A549 (cell line): Measurements from ENCODE around the gene MR1. TPM values are rescaled to one million over a fixed set of nuclear protein-coding genes. Genes with fewer than 3 reads are reported as not detected.

Experiments
- ATAC-seq, 2 experiments: fragments of 200-7000 bp in 1 of 2; fragments of >200 bp in 1 of 2; cut with Nextera tagmentation in 1 of 2; cut with Tn5 transposase in 1 of 2; 3 replicates each; pipeline versions ENCODE4 v1.8.0 to v1.9.1; 2018 to 2020; ENCODE audit warnings: mild to moderate bottlenecking in 1 of 2, moderate library complexity in 1 of 2
- CTCF ChIA-PET: fragments of 300-600 bp; sonication (Branson Sonifier 250); formaldehyde crosslinking; extraction: SDS; loops from one replicate; lab custom pipeline; 2021; ENCODE audit warnings: antibody characterized with exemption, inconsistent platforms; lab: Yijun Ruan, JAX
- POLR2A ChIA-PET: fragments of 350-600 bp; formaldehyde crosslinking; extraction: SDS; loops from one replicate; lab custom pipeline; 2021; ENCODE audit warnings: antibody characterized with exemption, inconsistent platforms; lab: Yijun Ruan, JAX
- DNase-seq, 2 experiments: peaks; one replicate each; pipeline versions ENCODE4 v3.0.0 to v3.0.0-alpha.2; 2011 to 2016; ENCODE audit warnings: low read depth in 1 of 2, low spot score in 1 of 2
- FAIRE-seq: peaks from 2 replicates; lab custom pipeline; 2011; peaks lifted over from hg19 to GRCh38; lab: Jason Lieb, UNC
- H3K27ac ChIP-seq, 2 experiments: fragments of >200 bp; sonication (Bioruptor Twin); formaldehyde crosslinking; 3 replicates each; pipeline ENCODE4 v1.5.1; 2016 to 2017
- H3K4me1 ChIP-seq: fragments of >200 bp; sonication (Bioruptor Twin); formaldehyde crosslinking; 3 replicates; pipeline ENCODE4 v1.6.1; 2016
- H3K4me2 ChIP-seq: fragments of >200 bp; sonication (Bioruptor Twin); formaldehyde crosslinking; 3 replicates; pipeline ENCODE4 v1.6.1; 2016
- H3K4me3 ChIP-seq: fragments of >200 bp; sonication (Bioruptor Twin); formaldehyde crosslinking; 3 replicates; pipeline ENCODE4 v1.5.1; 2016
- H3K9me3 ChIP-seq: fragments of >200 bp; sonication (Bioruptor Twin); formaldehyde crosslinking; 3 replicates; pipeline ENCODE4 v1.6.1; 2016
- CBX2 ChIP-seq: fragments of 200-600 bp; sonication (generic); IDR thresholded peaks from 2 replicates; pipeline ENCODE4 v1.6.1; 2016; ENCODE audit warnings: low read depth, mild to moderate bottlenecking, borderline replicate concordance
- CEBPB ChIP-seq, 2 experiments: fragments of >200 bp in 1 of 2; sonication (Bioruptor Twin) in 1 of 2; formaldehyde crosslinking in 1 of 2; IDR thresholded peaks; 2 replicates each; pipeline ENCODE4 v1.6.1; 2012 to 2016
- CHD4 ChIP-seq: fragments of 200-600 bp; sonication (generic); IDR thresholded peaks from 2 replicates; pipeline ENCODE4 v1.6.1; 2016; ENCODE audit warnings: antibody characterized with exemption, mild to moderate bottlenecking, borderline replicate concordance
- ESRRA ChIP-seq: fragments of 150-350 bp; IDR thresholded peaks from 2 replicates; pipeline ENCODE4 v1.6.1; 2014; ENCODE audit warnings: mild to moderate bottlenecking, low read length, borderline replicate concordance
- FOSL2 ChIP-seq, 2 experiments: fragments of 450-650 bp in 1 of 2; fragments of >200 bp in 1 of 2; sonication (Bioruptor Twin) in 1 of 2; formaldehyde crosslinking; IDR thresholded peaks; 2 replicates each; pipeline versions ENCODE4 v1.5.0 to v1.6.1; 2016 to 2020; ENCODE audit warnings: mild to moderate bottlenecking in 1 of 2, moderate library complexity in 1 of 2
- FOXS1 ChIP-seq: fragments of 250-450 bp; sonication (Bioruptor Pico); IDR thresholded peaks from 2 replicates; pipeline ENCODE4 v1.5.0; 2020; ENCODE audit warnings: mild to moderate bottlenecking, moderate library complexity
- HOXB5 ChIP-seq: fragments of 250-450 bp; sonication (Bioruptor Pico); IDR thresholded peaks from 2 replicates; pipeline ENCODE4 v1.5.0; 2020; ENCODE audit warnings: mild to moderate bottlenecking, moderate library complexity
- JUNB ChIP-seq: fragments of >200 bp; sonication (Bioruptor Twin); formaldehyde crosslinking; IDR thresholded peaks from 2 replicates; pipeline ENCODE4 v1.6.1; 2016
- KDM1A ChIP-seq: fragments of 200-600 bp; sonication (generic); IDR thresholded peaks from 2 replicates; pipeline ENCODE4 v1.6.1; 2016; ENCODE audit warnings: low read depth, mild to moderate bottlenecking
- PHF8 ChIP-seq: fragments of 200-600 bp; sonication (generic); IDR thresholded peaks from 2 replicates; pipeline ENCODE4 v1.6.1; 2016; ENCODE audit warnings: low read depth, mild to moderate bottlenecking, antibody characterized with exemption, moderate library complexity, borderline replicate concordance
- POLR2AphosphoS2 ChIP-seq: conservative IDR thresholded peaks from 2 replicates; pipeline ENCODE4 v1.6.1; 2012; ENCODE audit warnings: low read length, improper control_type of control experiment, inconsistent platforms
- RAD21 ChIP-seq, 2 experiments: fragments of >200 bp in 1 of 2; sonication (Bioruptor Twin) in 1 of 2; formaldehyde crosslinking in 1 of 2; IDR thresholded peaks in 1 of 2; conservative IDR thresholded peaks in 1 of 2; 2 replicates in 1 of 2; 3 replicates in 1 of 2; pipeline ENCODE4 v1.6.1; 2012 to 2018; ENCODE audit warnings: inconsistent platforms in 1 of 2
- RNF2 ChIP-seq: fragments of 200-600 bp; sonication (generic); IDR thresholded peaks from 2 replicates; pipeline ENCODE4 v1.6.1; 2016; ENCODE audit warnings: low read depth, mild to moderate bottlenecking, antibody characterized with exemption, moderate library complexity, borderline replicate concordance
- SREBF2 ChIP-seq: fragments of 450-650 bp; IDR thresholded peaks from 2 replicates; pipeline ENCODE4 v1.6.1; 2014; ENCODE audit warnings: mild to moderate bottlenecking, moderate library complexity
- TFCP2L1 ChIP-seq: fragments of 250-450 bp; sonication (Bioruptor Pico); IDR thresholded peaks from 2 replicates; pipeline ENCODE4 v1.5.0; 2021; ENCODE audit warnings: mild to moderate bottlenecking
- ZNF302 ChIP-seq: fragments of 250-450 bp; sonication (Bioruptor Pico); IDR thresholded peaks from 2 replicates; pipeline ENCODE4 v1.9.0; 2021; ENCODE audit warnings: inconsistent platforms, mild to moderate bottlenecking, moderate library complexity
- ZSCAN20 ChIP-seq: fragments of 250-450 bp; sonication (Bioruptor Pico); IDR thresholded peaks from 2 replicates; pipeline ENCODE4 v1.8.0; 2022; ENCODE audit warnings: mild to moderate bottlenecking, moderate library complexity
- WGBS: methylation state at CpG from one replicate; pipeline ENCODE4 v1.1.6; 2017; ENCODE audit errors: missing lambda C conversion rate; 5-methylcytosine and 5-hydroxymethylcytosine counted together
- polyA plus RNA-seq, 4 experiments: library from polyadenylated mRNA; depleted of rRNA in 3 of 4; stranded (reverse); fragments of >200 nt; fragmentation: RNase III in 1 of 4; extraction: RNeasy Plus Mini Kit Qiagen cat#74134 plus additional on column Dnase treatment in 1 of 4; gene quantifications; 2 replicates in 3 of 4; 3 replicates in 1 of 4; pipeline ENCODE4 v1.2.3, GENCODE V29; 2011 to 2017
- TF ChIP-seq, protein P1 (sequence below): fragments of >200 bp; sonication (Bioruptor Twin); formaldehyde crosslinking; IDR thresholded peaks from 3 replicates; pipeline ENCODE4 v1.5.1; 2016
- TF ChIP-seq, protein P2 (sequence below): IDR thresholded peaks from 2 replicates; pipeline ENCODE4 v1.6.1; 2012
- TF ChIP-seq, protein P3 (sequence below): fragments of 200-600 bp; sonication (generic); IDR thresholded peaks from 2 replicates; pipeline ENCODE4 v1.6.1; 2016; ENCODE audit warnings: antibody characterized with exemption, mild to moderate bottlenecking, moderate library complexity
- TF ChIP-seq, protein P4 (sequence below): fragments of 250-450 bp; sonication (Bioruptor Pico); IDR thresholded peaks from 2 replicates; pipeline ENCODE4 v1.5.0; 2020; ENCODE audit warnings: low read depth, mild to moderate bottlenecking, moderate library complexity

MR1 gene
- polyA plus RNA-seq, 2 of the 4 experiments (the other 2 are of a cell fraction): 8.3 to 17.2 TPM

DNA sequence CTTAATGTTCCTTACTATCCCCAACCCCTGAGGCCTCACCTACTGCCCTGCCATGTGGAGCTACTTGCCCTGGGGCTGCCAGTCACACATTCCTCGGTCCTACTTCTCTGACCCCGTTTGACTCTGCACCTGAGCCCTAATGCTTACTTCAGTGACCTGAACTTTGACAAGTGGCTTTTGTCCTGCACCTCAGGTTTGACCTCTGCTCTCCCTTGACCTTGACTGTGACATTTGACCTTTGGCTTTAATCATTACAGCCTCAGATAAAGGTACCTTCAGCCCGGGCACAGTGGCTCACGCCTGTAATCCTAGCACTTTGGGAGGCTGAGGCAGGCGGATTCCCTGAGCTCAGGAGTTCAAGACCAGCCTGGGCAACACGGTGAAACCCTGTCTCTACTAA is 22.8 kb downstream of the MR1 start:
- no peak for TF ChIP-seq PHF8
- ChIA-PET CTCF (interaction anchor here (0.9 kb wide), 1 partner anchor 86 kb away, joined by 3 read pairs; no protein-coding TSS in a partner anchor), POLR2A (no interaction called here)
- H3K4me1 ChIP-seq: no peaks in the 10 kb centered on the region
- H3K27ac ChIP-seq: no peak overlapping the region
- no peak for FAIRE-seq
- H3K4me3 ChIP-seq: no peak overlapping the region
- no peak for ATAC-seq
- no peak overlapping the region for H3K4me2 ChIP-seq
- no peaks in the 10 kb centered on the region; the same call in 2 of the 3 replicates for H3K9me3 ChIP-seq
- no peak for DNase-seq
- WGBS: 58% methylated on average over 5 of the region's 6 CpGs

DNA sequence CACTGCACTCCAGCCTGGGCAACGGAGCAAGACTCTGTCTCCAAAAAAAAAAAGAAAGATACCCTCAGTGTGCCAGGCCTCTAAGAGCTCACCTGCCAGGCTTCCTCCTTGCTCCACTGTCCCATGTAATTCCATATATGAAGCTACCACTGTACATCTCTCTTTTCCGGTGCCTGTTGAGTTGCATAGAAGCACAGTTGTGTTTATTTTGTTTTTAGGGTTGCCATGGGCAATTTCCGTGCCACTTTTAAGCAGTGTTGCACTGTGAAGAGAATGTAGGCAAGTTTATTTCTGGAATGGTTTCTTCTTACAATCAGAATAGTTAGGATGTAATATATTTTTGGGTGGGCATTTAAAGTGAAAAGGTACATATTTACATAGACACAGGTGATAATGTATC is 23.3 kb downstream of the MR1 start:
- no peaks in the 10 kb centered on the region; the same call in 2 of the 3 replicates for H3K9me3 ChIP-seq
- no peak overlapping the region for H3K27ac ChIP-seq
- 76% methylated on average over 3 of the region's 3 CpGs for WGBS
- DNase-seq: no peak
- no peak overlapping the region for H3K4me2 ChIP-seq
- ChIA-PET POLR2A (no interaction called here), CTCF (interaction anchor here (0.9 to 1.0 kb wide), 2 partner anchors 85 to 194 kb away, joined by 3 read pairs; no protein-coding TSS in a partner anchor)
- no peaks in the 10 kb centered on the region for H3K4me1 ChIP-seq
- FAIRE-seq: no peak
- ATAC-seq: no peak
- no peak for TF ChIP-seq RNF2
- TF ChIP-seq PHF8: no peak
- no peak for TF ChIP-seq ESRRA
- no peak for TF ChIP-seq RAD21 (conservative IDR thresholded peaks at IDR 0.05 in 1 of 2, IDR thresholded peaks at IDR 0.05 in 1 of 2)
- TF ChIP-seq TFCP2L1 (CRISPR knock-in tag): no peak
- TF ChIP-seq KDM1A: no peak
- H3K4me3 ChIP-seq: no peak overlapping the region

DNA sequence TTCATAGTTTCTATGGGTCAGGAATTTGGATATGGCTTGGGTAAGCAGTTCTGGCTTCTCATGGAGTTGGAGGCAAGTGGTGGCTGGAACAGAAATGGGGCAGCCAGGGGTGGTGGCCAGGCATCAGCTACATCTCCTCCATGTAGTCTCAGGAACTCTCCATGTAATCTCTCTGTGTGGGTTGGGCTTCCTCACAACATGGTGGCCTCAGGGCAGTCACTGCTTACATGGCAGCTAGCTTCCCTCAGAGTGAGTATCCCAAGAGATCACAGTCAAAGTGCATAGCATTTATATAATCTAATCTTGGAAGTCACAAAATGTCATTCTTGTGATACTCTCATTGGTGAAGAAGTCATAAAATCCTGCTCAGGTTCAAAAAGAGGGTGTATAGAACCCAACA is 25.7 kb downstream of the MR1 start:
- no peak overlapping the region for H3K27ac ChIP-seq
- CTCF ChIA-PET: interaction anchor here (0.6 to 1.6 kb wide), 5 partner anchors 9 to 27 kb away, joined by 3 to 6 read pairs (median 3); no protein-coding TSS in a partner anchor
- H3K4me1 ChIP-seq: no peaks in the 10 kb centered on the region
- H3K4me3 ChIP-seq: no peak overlapping the region
- FAIRE-seq: no peak
- POLR2A ChIA-PET: no interaction called here
- no peaks in the 10 kb centered on the region; the same call in 2 of the 3 replicates for H3K9me3 ChIP-seq
- DNase-seq: no peak
- TF ChIP-seq JUNB: no peak
- TF ChIP-seq, protein P1, sequence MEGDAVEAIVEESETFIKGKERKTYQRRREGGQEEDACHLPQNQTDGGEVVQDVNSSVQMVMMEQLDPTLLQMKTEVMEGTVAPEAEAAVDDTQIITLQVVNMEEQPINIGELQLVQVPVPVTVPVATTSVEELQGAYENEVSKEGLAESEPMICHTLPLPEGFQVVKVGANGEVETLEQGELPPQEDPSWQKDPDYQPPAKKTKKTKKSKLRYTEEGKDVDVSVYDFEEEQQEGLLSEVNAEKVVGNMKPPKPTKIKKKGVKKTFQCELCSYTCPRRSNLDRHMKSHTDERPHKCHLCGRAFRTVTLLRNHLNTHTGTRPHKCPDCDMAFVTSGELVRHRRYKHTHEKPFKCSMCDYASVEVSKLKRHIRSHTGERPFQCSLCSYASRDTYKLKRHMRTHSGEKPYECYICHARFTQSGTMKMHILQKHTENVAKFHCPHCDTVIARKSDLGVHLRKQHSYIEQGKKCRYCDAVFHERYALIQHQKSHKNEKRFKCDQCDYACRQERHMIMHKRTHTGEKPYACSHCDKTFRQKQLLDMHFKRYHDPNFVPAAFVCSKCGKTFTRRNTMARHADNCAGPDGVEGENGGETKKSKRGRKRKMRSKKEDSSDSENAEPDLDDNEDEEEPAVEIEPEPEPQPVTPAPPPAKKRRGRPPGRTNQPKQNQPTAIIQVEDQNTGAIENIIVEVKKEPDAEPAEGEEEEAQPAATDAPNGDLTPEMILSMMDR: no peak
- no peak for TF ChIP-seq FOSL2 (IDR thresholded peaks at IDR 0.05)
- no peak for TF ChIP-seq FOSL2 (CRISPR knock-in tag; IDR thresholded peaks at IDR 0.05)
- no peak for TF ChIP-seq HOXB5
- TF ChIP-seq, protein P2, sequence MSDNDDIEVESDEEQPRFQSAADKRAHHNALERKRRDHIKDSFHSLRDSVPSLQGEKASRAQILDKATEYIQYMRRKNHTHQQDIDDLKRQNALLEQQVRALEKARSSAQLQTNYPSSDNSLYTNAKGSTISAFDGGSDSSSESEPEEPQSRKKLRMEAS: no peak
- no peak for TF ChIP-seq CBX2
- TF ChIP-seq POLR2AphosphoS2: no peak
- TF ChIP-seq, protein P3, sequence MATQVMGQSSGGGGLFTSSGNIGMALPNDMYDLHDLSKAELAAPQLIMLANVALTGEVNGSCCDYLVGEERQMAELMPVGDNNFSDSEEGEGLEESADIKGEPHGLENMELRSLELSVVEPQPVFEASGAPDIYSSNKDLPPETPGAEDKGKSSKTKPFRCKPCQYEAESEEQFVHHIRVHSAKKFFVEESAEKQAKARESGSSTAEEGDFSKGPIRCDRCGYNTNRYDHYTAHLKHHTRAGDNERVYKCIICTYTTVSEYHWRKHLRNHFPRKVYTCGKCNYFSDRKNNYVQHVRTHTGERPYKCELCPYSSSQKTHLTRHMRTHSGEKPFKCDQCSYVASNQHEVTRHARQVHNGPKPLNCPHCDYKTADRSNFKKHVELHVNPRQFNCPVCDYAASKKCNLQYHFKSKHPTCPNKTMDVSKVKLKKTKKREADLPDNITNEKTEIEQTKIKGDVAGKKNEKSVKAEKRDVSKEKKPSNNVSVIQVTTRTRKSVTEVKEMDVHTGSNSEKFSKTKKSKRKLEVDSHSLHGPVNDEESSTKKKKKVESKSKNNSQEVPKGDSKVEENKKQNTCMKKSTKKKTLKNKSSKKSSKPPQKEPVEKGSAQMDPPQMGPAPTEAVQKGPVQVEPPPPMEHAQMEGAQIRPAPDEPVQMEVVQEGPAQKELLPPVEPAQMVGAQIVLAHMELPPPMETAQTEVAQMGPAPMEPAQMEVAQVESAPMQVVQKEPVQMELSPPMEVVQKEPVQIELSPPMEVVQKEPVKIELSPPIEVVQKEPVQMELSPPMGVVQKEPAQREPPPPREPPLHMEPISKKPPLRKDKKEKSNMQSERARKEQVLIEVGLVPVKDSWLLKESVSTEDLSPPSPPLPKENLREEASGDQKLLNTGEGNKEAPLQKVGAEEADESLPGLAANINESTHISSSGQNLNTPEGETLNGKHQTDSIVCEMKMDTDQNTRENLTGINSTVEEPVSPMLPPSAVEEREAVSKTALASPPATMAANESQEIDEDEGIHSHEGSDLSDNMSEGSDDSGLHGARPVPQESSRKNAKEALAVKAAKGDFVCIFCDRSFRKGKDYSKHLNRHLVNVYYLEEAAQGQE: no peak
- TF ChIP-seq, protein P4, sequence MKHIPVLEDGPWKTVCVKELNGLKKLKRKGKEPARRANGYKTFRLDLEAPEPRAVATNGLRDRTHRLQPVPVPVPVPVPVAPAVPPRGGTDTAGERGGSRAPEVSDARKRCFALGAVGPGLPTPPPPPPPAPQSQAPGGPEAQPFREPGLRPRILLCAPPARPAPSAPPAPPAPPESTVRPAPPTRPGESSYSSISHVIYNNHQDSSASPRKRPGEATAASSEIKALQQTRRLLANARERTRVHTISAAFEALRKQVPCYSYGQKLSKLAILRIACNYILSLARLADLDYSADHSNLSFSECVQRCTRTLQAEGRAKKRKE (CRISPR knock-in tag): no peak
- no peak for TF ChIP-seq ZSCAN20 (CRISPR knock-in tag)
- TF ChIP-seq FOXS1 (CRISPR knock-in tag): no peak
- no peak for TF ChIP-seq CHD4
- no peak for TF ChIP-seq ZNF302 (CRISPR knock-in tag)
- no peak for TF ChIP-seq CEBPB (IDR thresholded peaks at IDR 0.05)
- no peak for TF ChIP-seq SREBF2
- TF ChIP-seq, all 56 proteins: peak for 0
- no peak for ATAC-seq
- no peak overlapping the region for H3K4me2 ChIP-seq
